Epidermal melanocyte (primary cell): ENCODE data around the gene NAPSA.
A peak's percentile ranks its signal among the peaks of the same experiment; 100 is the strongest.
"Not testable (repeated sequence)": the region's sequence is repeated elsewhere in the genome, so short reads cannot be mapped to it uniquely, and the experiment has no call there.

Source experiments
- DNase-seq: peaks from one replicate; pipeline ENCODE4 v3.0.0; 2011; ENCODE audit warnings: low spot score; ENCODE audit not compliant: insufficient read length

The NAPSA gene

GRCh38 chr19:50331994-50332243 is 33.5 kb downstream of the NAPSA start:
- no peak for DNase-seq

GRCh38 chr19:50331221-50331993 is 34.0 kb downstream of the NAPSA start:
- no peak for DNase-seq

DNA sequence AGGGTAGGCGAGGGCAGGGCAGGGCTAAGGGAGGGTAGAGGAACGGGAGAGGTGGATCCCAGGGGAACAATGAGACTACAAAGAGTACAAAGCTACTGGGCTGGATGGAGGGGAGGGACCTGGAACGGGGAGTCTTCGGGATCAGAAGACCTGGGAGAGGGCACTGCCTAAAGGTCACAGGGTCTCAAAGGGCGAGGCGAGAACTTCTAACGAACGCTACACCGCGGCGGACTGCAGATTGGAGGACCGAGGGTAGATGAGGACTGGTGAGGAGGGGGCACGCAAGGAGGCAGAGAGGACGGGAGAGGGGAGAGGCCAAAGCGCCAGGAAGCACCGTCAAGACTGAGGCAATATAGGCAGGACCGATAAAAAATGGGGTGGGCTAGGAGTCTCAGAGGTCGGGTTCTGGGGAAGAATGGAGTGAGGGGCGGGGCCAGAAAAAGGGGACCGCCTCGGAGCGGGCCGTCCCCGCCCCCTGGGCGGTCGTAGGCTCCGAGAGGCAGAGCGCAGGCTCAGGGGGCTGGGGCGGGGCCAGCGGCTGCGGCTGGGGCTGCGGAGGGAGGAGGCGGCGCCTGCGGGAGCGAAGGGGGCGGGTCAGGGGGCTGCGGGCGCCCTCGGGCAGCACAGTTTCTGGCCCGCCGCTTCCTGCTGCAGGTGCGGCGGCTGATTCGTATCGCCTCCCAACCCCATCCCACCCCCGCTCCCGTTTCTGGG is 34.9 kb downstream of the NAPSA start:
- DNase-seq, result no peak

DNA sequence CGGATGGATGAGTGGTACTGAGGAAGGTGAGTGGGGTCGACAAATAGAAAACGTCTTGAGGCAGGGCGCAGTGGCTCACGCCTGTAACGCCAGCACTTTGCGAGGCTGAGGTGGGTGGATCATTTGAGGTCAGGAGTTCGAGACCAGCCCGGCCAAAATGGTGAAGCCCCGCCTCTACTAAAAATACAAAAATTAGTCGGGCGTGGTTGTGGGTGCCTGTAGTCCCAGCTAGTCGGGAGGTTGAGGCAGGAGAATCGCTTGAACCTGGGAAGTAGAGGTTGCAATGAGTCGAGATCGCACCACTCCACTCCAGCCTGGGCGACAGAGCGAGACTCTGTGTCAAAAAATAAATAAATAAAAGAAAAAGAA is 35.5 kb downstream of the NAPSA start:
- DNase-seq, result not testable (repeated sequence)

- DNase-seq, result peak; percentile 76
Observed at GRCh38 chr19:50329146-50329925, 36.1 kb downstream of the NAPSA start, which contains the start of gene KCNC3. TSS of gene KCNC3 (minus strand) at chr19:50329377. CDS start at chr19:50329082, 295 bp downstream.

- no peak for DNase-seq
Observed at GRCh38 chr19:50328873-50329145, 36.6 kb downstream of the NAPSA start.

DNA sequence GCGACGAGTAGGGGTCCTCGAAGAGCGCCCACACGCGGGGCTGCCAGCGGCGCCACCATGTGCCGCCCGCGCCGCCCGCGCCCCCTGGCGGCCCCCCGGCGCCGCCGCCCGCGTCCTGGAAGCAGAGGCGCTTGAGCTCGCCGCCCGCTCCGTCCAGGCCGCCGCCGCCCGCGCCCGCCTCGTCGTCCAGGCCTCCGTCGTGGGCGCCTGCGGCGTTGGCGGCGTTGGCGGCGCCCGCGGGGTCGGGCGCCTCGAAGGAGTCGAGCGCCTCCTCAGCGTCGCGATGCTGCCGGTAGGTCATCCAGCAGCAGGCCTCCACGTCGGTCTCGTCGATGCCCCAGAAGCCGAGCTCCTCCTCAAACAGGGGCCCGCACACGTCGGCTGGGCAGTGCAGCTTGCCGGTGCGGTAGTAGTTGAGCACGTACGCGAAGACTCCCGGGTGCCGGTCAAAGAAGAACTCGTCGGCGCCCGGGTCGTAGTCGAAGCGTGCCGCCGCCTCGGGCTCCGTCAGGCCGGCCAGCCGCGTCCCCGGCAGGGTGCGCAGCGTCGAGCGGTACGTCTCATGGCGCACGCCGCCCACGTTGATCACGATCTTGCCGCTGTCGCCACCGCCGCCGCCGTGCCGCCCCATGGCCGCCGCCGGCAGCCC is 37.1 kb downstream of the NAPSA start:
- DNase-seq, result no peak

DNA sequence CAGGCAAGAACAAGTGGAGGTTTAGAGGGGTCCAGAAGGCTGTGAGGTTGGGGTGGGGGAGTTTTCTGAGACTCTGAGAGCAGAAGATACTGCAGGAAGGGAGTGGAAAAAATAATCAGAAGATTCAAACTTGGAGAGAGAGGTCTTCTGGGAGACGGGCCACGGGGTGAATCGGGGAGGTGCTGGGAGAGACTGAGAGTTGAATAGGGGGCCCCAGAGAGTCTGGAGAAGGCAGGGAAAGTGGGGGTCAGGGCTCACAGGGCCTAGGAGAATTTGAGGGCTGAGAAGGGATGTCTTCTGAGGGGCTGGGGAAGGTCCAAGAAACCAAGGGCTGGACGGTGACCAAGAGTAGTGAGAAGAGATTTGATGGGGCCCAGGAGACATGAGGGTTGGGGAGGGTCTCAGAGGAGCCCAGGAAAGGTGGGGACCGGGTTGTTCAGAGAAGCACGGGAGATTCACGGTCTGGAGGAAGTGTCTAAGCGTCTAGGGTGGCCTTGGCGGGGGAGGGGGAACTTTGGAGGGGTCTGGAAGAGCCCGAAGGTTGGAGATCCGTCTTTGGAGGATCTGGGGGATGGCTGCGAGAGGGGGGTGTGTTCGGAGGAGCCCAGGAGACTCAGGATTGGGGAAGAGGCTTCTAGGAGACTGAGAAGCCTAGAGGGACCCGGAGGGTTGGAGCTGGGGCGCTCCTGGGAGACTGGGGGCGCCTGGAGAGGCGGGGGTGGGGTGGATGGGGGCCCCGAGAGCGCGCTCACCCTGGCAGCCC is 37.8 kb downstream of the NAPSA start:
- DNase-seq, result no peak

DNA sequence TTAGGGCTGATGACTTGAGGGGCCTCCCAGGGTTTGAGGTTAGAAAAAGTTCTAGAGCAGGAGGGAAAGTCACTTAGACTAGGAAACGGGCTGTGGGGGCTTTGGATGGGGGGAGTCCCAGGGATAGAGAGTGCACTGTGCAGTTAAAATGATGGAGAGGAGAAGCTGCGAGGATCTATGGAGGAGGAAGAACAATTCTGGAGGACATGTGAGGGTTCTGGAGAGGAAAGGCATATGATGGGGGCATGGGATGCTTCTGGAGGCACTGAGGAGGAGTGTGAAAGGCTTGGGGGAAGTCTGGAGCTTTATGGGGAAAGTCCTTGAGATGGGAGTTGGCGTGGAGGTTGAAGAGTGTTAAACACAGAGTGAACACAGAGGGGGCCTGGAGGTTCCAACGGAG is 38.4 kb downstream of the NAPSA start:
- DNase-seq, result no peak

DNA sequence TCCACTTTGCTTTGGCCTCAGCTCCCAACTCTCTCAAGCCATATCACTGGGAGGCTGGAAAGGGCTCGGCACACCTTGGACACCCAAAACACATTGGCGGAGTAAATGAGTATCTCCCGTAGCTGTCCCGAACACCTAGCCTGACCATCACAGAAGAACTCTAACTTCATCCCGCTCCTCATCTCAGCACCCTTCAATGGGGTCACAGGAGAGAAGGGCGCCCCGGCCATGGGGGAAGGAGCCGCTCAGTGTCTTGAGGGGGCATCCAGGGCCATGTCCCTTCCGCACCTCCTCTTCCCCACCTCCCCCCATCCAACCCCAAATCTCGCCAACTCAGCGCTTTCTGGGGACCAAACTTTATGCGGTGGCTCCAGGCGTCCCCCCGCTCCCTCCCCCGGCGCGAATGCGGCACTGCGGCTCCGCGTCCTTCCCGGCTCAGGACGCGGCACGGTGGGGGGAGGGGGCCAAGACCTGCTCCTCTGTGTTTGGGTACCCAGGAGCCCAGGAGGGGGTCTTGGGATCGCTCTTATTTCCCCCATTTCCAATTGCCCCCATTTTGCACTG is 39.3 kb downstream of the NAPSA start:
- DNase-seq, result no peak

DNA sequence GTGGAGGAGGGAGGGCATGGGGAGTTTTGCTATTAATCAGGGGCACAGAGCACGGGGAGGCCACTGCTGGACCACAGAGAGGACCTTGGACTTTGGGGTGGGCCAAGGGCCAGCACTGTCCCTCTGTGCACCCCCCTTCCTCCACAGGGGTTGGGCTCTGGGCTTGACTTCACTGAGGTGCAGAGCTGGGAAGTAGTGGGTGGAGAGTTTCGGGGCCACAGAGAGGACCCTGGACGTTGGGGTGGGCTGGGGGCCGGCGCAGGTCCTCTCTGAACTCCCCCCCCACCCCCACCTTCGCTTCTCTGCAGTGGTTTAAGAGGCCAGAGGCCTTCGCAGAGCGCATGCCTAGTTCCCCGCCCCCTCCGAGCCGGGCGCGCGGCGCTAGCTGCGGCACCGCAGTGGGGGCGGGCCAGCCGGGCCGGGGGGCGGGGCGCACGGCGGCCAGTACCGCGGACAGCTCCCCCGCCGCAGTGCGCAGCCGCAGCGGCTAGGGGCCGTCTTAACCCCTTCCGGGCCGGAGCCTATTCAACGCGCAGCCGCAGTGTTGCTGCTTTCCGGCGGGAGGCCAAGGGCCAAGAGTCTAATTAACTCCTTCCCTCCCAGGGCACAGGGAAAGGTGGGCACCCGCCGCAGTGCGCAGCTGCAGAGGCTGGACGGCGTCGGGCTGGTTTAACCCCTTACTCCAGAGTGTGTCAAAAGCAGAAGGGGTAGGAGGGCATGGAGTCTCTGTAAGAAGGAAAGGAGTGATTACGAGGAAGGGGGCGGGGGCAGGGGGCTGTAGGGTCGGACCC is 39.9 kb downstream of the NAPSA start:
- peak; percentile 95 for DNase-seq

DNA sequence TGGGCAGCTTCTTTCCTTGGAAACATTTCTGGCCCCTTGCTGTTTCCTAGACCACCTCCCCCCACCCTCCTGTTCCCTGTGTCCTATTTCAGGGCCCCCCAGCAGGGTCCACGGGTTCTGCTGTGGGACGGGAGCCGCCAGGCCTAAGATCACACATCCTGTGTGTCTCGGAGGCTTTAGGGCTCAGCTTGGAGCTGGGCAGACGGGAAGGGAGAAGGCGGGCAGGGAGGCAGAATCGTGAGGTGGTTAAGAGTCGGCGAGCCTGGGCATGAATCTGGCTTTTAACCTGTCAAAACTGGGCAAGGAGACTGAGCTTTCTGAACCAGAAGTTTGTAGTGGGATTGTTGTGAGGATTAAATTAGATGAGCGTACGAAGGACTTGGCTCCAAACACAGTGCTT is 41.1 kb downstream of the NAPSA start:
- DNase-seq, result no peak

DNA sequence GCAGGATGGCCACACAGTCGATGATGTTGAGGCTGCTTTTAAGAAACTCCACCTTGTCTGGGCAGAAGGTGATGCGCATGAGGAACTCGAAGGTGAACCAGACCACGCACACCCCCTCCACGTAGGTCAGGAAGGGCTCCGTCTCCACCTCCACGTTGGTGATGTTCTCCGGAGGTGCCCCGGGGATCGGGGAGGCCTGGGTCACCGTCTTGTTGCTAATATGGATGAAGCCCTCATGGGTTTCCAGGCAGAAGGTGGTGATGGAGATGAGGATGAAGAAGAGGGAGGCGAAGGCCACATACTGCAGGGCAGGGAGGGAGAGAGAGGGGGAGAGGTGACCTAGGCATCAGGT is 41.7 kb downstream of the NAPSA start:
- no peak for DNase-seq

- DNase-seq, result no peak
Observed at GRCh38 chr19:50322931-50323781, 42.3 kb downstream of the NAPSA start.

DNA sequence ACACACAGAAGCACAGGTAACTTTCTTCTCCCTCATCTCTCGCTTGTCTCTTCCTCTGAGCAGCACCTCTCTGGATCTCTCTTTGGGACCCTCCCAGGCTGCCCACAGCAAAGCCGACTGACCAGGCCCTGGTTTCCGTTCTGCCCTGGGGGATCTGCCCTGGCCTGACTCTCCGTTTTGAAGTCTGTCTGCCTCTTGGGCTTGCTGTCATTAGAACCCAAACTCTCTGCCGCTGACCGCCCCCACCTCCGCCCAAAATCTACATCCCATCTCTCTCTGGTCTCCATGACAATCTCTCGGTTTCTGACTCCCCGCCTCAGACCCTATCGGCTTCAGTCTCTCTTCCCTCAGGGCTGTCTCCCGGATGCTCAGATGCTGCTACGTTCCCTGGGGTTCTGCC is 43.2 kb downstream of the NAPSA start:
- DNase-seq, result no peak

GRCh38 chr19:50321831-50322230 is 43.6 kb downstream of the NAPSA start:
- DNase-seq, result no peak

DNA sequence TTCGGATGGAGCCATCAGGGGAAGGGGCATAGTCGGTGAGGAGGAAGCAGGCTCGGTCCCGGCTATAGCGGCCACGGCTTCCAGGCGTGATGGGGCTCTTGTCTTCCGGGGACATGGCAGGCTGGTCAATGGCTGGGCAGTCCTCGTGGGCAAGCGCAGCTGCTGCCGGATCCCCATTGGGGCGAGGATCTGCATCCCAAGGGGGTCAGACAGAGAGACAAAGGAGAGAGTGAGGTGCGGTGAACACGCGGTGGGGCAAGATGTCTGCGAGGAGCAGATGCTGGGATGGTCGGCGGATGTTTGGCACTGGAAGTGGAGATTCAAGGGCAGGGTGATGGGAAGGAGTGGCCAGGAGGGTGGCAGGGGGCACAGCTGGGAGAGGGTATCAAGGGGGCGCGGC is 44.8 kb downstream of the NAPSA start:
- DNase-seq, result no peak

- DNase-seq, result no peak
Observed at GRCh38 chr19:50320051-50320450, 45.4 kb downstream of the NAPSA start.

DNA sequence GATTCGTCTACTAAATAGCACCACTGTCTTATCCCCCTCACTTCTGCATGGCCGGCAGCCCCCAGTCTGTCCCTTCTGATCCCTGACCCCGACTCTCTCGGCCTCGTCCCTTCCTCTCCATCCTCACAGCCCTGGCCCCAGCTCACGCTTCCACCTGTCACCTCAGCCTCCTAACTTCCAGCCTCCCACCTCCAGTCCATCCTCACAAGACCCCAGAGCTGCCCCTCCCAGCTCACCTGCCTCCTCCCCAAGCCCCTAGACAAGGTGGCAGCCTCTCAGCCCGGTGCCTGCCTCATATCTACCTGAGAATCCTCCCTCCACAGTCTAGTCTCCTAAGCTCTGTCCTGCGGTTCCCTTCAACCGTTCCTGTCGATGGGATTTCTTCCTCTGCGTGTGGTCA is 46.3 kb downstream of the NAPSA start:
- DNase-seq, result no peak

GRCh38 chr19:50318438-50318837 is 47.0 kb downstream of the NAPSA start:
- peak; percentile 11 for DNase-seq
